Stimulated activated CD8-positive, alpha-beta memory T cell treated with anti-CD3 and anti-CD28 coated beads, Interleukin-15, amount 100 ng/mL, for 48 hours (primary cell): ENCODE results near the gene APCDD1L.
A peak's percentile ranks its signal among the peaks of the same experiment; 100 is the strongest.

Experiments used
- DNase-seq, 2 donors: peaks; one replicate each; pipeline ENCODE4 v3.0.0-alpha.2; 2020; ENCODE audit warnings: low read depth in 2 of 2

APCDD1L gene

GRCh38 chr20:58545565-58546415 is 30.6 kb upstream of the APCDD1L start:
- DNase-seq = no peak

- DNase-seq = no peak
Measured at GRCh38 chr20:58544891-58545290, 29.7 kb upstream of the APCDD1L start.

- no peak for DNase-seq
Measured at GRCh38 chr20:58544286-58544685, 29.1 kb upstream of the APCDD1L start.

GRCh38 chr20:58543274-58543673 is 28.1 kb upstream of the APCDD1L start:
- DNase-seq = no peak

GRCh38 chr20:58542411-58543095 is 27.4 kb upstream of the APCDD1L start:
- DNase-seq = peak in 1 of 2 donors; percentile 27

- peak; percentile 19 to 40 for DNase-seq
Measured at GRCh38 chr20:58542034-58542410, 26.8 kb upstream of the APCDD1L start.

GRCh38 chr20:58538752-58539151 is 23.6 kb upstream of the APCDD1L start:
- DNase-seq = peak in 1 of 2 donors; percentile 22

GRCh38 chr20:58537831-58538230 is 22.6 kb upstream of the APCDD1L start:
- no peak for DNase-seq

- DNase-seq = no peak
Measured at GRCh38 chr20:58536289-58536688, 21.1 kb upstream of the APCDD1L start.

- no peak for DNase-seq
Measured at GRCh38 chr20:58531657-58532056, 16.5 kb upstream of the APCDD1L start.

- no peak for DNase-seq
Measured at GRCh38 chr20:58531063-58531462, 15.9 kb upstream of the APCDD1L start.

- no peak for DNase-seq
Measured at GRCh38 chr20:58528412-58528811, 13.2 kb upstream of the APCDD1L start.

GRCh38 chr20:58526411-58526810 is 11.2 kb upstream of the APCDD1L start:
- no peak for DNase-seq

- no peak for DNase-seq
Measured at GRCh38 chr20:58524814-58525213, 9.6 kb upstream of the APCDD1L start.

GRCh38 chr20:58523971-58524315 is 8.7 kb upstream of the APCDD1L start:
- no peak for DNase-seq

- no peak for DNase-seq
Measured at GRCh38 chr20:58523072-58523970, 8.1 kb upstream of the APCDD1L start.

GRCh38 chr20:58522666-58523065 is 7.5 kb upstream of the APCDD1L start:
- DNase-seq = no peak

GRCh38 chr20:58521763-58522162 is 6.6 kb upstream of the APCDD1L start:
- no peak for DNase-seq

GRCh38 chr20:58519940-58520712 is 4.9 kb upstream of the APCDD1L start:
- DNase-seq = no peak

- no peak for DNase-seq
Measured at GRCh38 chr20:58518896-58519593, 3.8 kb upstream of the APCDD1L start.

- no peak for DNase-seq
Measured at GRCh38 chr20:58518387-58518786, 3.2 kb upstream of the APCDD1L start.
